Stimulated activated CD4-positive, alpha-beta T cell treated with anti-CD3 and anti-CD28 coated beads, Interleukin-15, amount 100 ng/mL, for 1 hour (primary cell): Measurements from ENCODE around the gene SYNE3.

ENCODE experiments used
- DNase-seq, 2 donors: peaks; one replicate each; pipeline ENCODE4 v3.0.0-alpha.2; 2020; ENCODE audit warnings: low read depth in 1 of 2, low spot score in 1 of 2

Gene SYNE3

DNA sequence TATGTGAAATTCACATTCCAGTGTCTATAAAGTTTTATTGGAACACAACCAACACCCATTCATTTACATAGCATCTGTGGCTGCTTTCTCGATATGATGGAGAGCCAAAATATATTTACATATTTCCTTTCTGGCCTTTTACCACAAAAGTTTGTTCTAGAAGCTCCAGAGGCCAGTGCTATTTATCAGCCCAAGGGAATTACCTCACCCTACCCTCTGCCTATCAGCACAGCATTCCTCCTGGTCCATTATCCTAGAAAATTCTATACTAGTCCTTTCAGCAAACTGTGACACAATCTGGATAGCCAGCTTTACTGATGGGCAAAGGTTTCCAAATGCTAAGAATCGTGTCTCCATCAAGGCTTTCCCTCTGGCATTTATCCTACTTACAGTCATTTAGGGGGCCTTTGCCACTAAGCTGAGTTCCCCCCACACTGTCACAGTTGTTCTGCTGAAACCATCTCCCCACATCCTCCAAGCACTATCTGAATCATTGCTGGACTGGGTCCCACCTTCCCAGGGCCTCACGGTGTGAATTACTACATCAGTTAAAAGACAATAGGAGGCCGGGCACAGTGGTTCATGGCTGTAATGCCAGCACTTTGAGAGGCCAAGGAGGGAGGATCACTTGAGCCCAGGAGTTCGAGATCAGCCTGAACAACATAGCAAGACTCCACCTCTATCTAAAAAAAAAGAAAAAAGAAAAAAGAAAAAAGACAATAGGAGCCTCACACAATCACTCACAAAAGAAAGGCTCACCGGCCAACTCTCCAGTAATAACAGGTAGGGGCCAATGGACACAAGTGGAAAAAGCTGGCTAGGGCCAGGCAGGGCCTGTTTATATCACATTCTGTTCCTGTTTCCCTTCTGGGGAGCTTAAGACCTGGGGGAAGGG is 12.1 kb downstream of the SYNE3 start:
- DNase-seq = no peak

DNA sequence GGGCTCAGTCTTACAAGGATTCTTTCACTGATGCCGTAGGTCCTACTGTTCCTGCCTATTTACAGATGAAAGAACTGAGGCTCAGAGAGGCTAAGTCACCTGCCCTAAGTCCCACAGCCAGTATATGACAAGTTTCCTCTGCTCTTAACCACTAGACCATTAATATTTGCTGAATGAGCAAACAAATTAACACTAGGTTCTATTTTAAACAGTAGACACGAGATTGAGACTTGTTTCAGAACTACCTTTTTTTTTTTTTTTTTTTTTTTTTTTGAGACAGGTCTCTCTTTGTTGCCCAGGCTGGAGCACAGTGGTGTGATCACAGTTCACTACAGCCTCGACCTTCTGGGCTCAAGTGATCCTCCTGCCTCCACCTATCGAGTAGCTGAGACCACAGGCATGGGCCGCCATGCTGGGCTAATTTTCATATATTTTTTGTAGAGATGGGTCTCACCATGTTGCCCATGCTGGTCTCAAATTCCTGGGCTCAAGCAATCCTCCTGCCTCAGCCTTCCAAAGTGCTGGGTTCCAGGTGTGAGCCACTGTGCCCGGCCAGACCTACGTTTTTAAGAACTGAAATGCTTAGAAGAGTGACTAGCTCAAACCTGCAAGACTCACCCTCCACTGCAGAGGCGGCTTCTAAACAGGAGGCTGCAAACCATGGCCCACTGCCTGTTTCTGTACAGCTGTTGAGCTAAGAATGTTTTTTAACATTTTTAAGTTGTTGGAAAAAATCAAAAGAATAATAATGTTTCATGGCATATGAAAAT is 12.9 kb downstream of the SYNE3 start:
- DNase-seq = no peak

DNA sequence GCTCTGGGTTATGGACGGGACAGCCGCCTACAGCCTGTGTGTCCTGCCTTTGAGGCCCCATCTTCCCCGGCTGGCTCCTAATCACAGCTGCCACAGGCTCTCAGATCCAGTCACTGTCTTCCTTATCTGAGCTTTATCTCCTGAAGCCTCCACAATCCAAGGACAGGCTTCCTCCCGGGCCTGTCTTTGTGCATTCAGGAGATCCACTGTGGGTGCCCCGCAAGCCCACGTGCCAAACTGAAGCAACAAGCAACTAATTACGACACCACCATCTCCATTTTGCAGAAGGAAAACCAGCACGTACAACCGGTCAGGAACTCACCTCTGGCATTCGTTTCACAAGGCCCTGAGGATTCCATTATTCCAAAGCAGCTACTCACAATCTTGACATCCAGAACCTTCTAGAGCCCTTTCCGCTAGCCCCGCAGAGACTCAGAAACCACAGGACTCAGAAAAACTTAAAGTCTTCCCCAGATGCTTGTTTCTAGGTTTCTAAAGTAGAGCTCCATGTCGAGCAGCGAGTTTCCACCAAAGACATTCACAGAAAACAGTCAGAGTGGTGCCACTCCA is 14.0 kb downstream of the SYNE3 start:
- no peak for DNase-seq

DNA sequence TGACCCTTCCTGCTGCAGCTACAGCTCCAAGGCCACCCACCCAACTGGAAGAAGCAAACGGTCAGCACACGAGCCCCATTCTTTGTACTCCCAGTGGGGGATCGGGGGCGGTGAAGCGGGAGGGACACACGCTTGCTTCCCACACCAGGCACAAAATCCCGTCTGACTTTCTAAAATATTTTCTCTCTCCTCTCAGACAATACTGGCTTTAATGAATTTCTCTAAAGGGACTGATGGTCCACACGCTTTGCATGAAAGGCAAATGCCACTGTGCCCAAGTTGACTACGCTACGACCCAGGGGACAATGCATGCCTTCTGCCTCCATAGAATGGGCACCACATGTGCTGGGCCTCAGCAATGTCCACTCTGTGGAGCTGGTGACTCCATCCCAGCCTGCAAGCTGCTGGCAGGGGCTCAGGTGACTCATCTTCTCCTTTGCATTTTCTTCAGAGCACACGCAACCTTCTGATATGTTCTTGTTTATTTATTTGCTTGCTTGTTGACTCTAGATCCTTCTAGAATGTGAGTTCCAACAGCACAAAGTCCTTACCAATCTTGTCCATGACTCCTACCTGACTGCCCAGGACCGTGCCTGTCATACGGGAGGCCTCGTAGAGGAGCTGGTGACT is 15.6 kb downstream of the SYNE3 start:
- no peak for DNase-seq

DNA sequence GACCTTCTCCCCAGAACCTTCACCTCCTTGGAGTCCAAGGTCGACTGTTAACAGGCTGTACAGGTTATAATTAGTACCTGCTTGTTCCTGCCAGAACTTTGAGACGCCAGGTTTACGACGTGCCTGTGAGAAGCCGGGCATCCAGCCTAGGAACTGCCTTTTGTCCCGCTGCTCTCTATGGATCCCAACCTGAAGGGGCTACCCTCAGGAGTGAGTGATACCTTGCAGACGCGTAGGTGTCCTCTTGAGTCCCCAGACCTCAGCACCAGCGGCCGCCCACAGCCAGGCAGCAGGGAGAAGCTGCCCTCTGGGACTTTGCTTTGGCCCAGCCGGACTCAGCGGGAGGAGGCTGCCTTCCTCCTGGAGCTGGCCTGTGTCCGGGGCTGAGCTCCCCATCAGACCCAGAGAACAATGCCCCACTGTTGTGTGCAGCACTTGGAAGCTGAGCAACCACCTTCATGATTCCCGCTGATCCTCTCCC is 16.2 kb downstream of the SYNE3 start:
- no peak for DNase-seq

DNA sequence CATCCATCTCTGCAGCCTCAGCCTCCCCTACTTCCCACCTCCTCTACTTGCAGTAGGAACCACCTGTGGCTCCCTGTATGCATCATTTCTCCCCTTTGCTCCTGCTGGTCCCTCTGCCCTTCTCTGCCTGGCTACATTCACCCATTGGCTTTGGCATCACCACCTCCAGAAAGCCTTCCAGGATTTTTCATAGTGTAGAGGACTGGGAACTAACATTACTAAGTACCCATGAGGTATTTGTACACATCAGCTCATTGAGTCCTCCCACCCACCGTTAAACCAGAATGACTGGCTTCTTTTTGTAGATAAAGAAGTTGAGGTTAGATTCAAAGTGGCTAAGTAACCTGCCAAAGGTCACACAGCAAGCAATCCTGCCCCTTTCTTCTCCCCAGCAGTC is 17.1 kb downstream of the SYNE3 start:
- no peak for DNase-seq

DNA sequence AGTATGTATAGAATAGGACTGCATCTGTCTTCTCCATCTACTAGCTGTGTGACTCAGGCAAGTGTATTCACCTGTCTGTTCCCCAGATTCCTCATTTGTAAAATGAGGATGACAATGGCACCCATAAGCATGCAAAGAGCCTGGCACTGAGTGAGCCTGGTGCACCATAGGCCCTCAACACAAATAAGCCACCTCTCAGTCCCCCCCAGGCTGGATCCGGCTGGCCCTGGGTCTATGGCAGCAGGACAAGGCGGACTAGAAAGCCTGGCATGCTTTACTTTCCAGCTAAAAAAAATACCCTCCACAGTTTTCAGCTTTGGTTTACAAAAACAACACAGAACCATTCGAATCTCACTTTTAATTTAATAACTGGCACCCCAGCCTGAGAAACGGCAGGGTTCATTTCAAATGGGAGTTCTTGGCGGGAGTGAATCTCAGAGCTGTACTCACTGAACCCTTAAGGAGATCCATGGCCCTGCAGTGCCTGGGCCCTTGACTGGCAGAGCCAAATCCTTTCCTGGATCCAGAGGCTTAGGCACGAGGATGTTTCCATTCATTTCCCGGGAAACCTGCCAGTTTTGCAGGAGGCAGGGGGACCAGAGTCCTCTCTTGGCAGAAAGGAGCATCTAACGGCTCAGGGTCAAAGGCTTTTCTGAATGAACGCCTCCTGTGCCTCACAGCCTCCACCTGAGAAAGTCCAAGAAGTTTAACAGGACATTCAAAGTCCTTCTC is 17.7 kb downstream of the SYNE3 start:
- no peak for DNase-seq

DNA sequence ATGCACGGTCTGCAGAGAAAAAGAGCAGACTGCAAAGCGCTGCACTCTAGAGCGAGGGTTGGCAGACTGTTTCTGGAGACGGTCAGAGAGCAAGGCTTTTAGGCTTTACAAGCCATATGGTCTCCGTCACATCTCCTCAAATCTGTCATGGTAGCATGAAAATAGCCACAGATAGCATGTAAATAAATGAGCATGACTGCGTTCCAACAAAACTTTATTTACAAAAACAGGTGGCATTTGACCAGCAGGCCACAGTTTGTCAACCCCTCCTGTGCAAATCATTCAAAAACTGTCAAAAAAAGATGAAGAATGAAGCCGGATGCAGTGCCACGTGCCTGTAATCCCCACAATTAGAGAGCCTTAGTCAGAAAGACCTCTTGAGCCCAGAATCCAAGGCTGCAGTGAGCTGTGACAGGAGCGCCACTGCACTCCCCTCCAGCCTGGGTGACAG is 18.9 kb downstream of the SYNE3 start:
- no peak for DNase-seq

DNA sequence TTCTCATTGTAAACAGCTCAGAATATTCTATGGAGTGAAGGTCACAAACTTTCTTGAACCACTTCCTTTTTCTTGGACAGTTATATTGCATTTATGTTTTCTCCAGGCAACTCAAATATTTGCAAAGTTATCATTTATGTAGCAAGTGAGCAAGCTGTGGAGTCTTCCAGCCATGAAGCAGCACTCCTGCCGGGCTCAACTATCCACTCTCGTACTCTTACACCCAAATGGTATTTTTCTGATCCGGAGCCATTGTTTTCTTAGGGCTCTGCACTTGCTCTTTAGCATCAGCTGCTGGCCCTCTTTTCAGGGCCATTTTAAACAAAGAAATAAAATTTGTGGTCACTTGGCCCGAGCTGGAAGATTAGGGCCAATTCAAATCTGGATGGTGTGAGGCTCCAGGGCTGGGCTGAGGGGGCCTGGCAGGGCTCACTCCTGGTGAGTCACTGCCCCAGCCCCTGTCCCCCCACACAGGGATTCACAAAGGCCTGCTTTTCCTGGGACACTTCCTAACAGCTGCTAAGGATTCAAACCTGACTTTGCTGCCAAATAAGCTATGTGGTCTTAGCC is 19.7 kb downstream of the SYNE3 start:
- DNase-seq = no peak

DNA sequence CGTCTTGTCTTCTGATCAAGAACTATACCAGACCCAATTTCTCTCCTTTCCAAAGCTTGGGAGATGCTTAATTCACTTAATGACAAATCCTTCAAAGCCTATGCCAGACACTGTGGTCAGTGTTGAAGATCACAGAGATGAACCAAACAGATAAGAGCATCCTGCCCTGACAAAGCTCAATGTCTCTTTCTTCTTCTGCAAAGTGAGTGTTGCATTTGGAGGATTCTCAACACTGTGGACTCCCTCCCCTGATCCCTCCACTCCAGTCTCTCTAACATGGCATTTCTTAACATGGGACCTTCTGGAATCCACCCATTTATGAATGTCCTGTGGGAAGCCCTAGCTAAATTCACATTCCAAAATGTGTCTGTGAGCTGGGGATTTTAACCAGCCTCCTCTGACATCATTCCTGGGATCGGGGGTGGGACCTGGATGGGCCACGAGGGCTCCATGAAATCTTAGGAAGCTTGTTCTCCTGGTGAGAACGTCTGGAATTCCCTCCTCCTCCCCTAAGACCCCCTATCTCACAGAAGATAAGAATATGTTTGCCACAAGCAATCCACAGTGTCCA is 20.3 kb downstream of the SYNE3 start:
- DNase-seq = no peak

DNA sequence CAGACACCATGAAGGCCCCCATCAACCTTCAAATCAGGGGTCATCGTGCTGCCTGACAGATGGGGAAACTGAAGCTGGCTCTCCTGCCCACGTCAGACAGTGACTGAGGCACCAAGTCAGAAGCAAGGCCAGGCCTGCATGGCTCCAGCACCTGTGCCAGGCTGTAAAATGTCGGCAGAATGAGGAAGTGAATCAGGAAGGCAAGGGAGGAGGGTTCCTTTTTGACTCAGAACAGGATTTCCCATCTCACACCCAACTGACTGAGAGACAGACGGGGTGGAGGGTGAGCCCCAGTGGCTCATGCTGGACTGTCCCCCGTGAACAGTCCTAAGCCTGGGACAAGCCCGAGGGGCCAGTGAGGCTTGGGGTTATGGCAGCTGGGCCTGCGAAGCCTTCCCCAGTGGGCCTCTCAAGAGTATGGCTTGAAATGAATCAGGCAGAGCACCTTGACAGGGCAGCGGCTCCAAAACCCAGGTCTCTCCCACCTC is 20.9 kb downstream of the SYNE3 start:
- no peak for DNase-seq

DNA sequence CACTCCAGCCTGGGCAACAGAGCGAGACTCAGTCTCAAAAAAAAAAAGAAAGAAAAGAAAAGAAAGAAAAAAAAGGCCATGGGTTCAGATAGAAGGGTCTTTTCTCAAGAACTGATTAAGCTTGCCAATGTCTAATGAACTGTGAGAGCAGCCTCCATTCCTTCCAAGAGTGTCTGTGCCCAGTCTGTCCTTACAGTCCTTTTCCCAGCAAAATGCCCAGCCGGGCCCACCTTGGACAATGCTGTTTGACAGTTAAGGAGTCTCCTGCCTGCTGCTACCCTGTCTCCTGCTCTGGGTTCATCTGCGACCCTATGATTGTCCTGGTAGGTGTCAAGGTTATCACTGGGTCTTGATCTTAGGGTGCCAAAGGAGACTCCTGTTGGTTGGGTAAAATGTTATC is 21.4 kb downstream of the SYNE3 start:
- DNase-seq = no peak

DNA sequence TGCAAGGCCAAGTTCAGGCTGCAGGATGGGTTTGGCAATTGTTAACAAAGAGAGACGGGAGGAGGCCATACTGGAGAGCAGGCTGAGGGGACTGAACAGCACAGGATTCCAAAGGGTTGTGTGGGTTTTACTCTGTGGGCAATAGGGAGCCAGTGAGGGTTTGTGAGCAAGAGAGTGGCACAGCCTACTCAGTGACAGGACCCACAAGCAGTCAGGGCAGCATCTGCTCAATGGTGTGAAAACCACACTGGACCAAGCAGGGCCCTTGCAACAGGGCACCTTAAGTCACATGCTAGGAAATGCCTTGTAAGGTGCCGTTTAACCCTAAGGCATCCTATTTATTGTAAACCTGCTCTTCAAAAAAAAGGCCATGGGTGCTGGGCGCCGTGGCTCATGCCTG is 22.0 kb downstream of the SYNE3 start:
- no peak for DNase-seq

DNA sequence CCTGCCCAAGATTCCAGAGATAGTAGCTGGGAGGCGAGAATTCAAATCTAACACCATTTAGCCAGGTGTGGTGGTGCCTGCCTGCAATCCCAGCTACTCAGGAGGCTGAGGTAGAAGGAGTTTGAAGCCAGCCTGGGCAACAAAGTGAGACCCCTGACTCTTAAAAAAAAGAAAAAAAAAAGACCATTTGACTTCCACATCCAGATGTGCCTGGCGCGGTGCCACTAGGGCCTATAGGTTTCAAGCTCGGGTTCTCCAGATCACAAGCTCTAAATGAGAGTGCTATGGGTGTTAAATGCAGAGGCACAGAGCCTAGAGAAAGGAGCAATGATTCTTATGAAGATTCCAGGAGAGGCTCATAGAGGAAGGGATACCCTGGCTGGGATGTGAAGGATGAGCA is 22.5 kb downstream of the SYNE3 start:
- DNase-seq = no peak

DNA sequence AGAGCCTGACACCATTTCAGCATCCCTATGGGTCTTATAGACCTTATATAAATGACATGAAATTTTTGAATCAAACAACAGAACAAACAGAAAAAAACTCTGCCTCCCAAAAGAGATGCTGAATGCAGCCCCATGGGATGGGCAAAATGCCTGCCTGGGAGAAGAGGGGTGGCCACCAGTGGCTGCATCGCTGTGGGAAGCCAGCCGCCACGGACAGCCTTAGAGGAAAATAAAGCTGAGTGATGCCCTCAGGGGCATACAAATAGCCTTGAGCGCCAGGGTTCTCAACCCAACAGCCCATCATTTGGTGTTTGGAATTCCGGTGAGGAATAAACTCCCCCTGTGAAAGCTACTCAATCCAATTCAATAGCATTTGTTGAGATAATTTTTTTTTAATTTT is 22.9 kb downstream of the SYNE3 start:
- no peak for DNase-seq

DNA sequence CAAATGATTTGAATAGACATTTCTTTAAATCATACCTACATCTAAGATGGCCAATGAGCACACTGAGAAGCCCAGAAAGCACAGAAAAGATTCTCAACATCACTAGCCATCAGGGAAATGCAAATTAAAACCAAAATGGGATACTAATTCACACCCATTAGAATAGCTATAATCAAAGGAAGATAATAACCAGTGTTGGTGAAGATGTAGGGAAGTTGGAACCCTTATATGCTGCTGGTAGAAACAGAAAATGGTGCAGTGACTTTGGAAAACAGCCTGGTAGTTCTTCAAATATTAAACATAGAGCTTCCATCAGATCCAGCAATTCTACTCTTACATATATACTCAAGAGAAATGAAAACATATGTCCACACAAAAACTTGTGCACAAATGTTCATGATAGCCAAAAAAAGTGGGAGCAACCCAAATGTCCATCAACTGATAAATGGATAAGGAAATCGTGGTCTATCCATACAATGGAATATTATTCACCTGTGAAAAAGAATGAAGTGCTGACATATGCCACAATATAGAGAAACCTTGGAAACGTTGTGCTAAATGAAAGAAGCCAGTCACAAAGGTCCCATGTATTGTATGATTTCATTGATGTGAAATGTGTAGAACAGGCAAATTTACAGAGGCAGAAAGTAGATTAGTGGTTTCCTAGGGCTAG is 24.4 kb downstream of the SYNE3 start:
- DNase-seq = no peak

DNA sequence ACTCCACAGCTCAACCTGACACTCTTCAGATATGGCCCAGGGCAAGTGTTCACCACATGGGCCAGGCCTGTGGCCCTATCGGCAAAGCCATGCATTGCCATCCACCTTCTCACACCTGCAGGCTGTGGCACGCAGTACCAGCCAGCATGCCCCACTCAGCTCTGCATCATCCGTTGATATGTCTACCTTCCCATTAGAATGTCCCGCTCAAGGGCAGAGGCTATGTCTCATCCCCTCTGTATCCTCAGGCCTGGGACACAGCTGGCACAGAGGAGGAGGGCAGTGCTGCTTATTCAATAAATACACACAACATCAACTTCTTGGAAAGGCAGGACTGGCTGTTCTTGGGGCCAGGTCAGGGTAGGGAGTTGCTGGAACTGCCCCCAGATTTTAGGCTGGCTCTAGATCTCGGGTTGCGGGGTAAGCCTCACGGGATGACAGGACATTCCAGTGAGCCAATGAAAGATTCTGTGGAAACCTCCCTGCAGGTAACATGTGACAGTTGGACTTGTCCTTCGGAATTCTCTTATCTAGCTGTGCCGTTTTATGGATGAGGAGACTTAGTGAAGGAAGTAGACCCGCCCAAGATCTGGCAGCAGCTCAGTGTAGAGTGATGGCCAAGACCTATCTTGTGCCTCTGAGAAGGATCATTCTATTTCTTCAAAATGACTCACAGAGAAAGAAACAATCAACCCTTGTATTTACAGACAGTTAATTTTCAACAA is 25.6 kb downstream of the SYNE3 start:
- no peak for DNase-seq

DNA sequence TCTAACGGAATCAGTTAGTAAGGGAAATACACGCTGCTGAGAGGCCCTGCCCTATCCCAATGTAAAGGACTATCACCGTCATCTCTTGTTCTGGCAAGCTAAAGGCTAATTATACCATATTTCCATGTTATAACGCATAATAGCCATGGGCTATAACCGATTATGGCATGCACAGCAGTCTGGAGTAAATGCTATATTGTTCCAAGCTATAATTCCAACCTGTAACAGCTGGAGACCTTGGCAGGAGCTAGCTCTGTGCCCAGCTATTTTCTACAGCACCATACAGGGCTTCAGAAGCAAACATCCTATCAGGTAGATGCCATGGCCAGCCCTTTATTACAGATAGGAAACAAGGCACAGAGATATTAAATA is 26.3 kb downstream of the SYNE3 start:
- no peak for DNase-seq
